NT2/D1 (cell line): ENCODE results near the gene AIF1L.
"Not testable (repeated sequence)": the region's sequence is repeated elsewhere in the genome, so short reads cannot be mapped to it uniquely, and the experiment has no call there.

Experiments
- DNase-seq: peaks from one replicate; pipeline ENCODE4 v3.0.0-alpha.2; 2011; ENCODE audit warnings: low read depth, low spot score
- H3K27me3 ChIP-seq: 2 replicates; pipeline ENCODE4 v1.6.0; 2011; ENCODE audit warnings: mild to moderate bottlenecking; ENCODE audit not compliant: insufficient read length, insufficient read depth
- H3K36me3 ChIP-seq: 2 replicates; pipeline ENCODE4 v1.6.1; 2011; ENCODE audit warnings: mild to moderate bottlenecking, low read length, mixed read lengths; ENCODE audit not compliant: insufficient read depth, insufficient read length
- H3K4me1 ChIP-seq: 2 replicates; pipeline ENCODE4 v1.5.1; 2011; ENCODE audit not compliant: insufficient read depth, insufficient read length
- H3K4me3 ChIP-seq: 2 replicates; pipeline ENCODE4 v1.5.1; 2011; ENCODE audit warnings: low read depth; ENCODE audit not compliant: insufficient read length
- H3K9ac ChIP-seq: 2 replicates; pipeline ENCODE4 v1.6.0; 2011; ENCODE audit warnings: low read depth; ENCODE audit not compliant: insufficient read length
- H3K9me3 ChIP-seq: 2 replicates; pipeline ENCODE4 v1.5.1; 2011; ENCODE audit warnings: mild to moderate bottlenecking, low read length; ENCODE audit not compliant: insufficient read depth
- SUZ12 ChIP-seq: IDR thresholded peaks from 2 replicates; pipeline ENCODE4 v1.6.1; 2011; ENCODE audit not compliant: insufficient read length, insufficient read depth; ENCODE audit errors: extremely low read depth
- YY1 ChIP-seq: IDR thresholded peaks from 2 replicates; pipeline ENCODE4 v1.6.1; 2011; ENCODE audit not compliant: insufficient read length, insufficient read depth
- ZNF274 ChIP-seq: IDR thresholded peaks from 2 replicates; pipeline ENCODE4 v1.6.1; 2011; ENCODE audit warnings: mild to moderate bottlenecking, low read depth, low read length

AIF1L gene

DNA sequence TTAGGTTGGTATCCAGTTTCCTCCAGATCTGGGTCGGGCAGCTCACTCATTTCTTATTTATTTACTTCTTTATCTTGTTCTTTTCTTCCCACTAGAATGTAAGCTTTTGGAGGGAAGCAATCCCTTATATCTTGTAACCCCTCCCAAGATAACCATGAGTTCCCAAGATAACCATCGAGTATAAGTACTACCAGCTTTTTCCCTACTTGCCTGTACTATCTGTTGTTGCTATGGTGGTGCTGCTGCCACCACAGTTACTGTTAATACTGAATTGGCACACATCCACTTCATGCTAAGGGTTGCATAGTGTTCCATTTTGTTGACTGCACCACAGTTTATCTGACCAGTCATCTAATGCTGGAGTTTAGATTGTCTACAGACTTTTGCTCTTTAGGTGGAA, 48.9 kb downstream of the AIF1L start:
- no peaks in the 10 kb centered on the region for H3K9me3 ChIP-seq
- H3K9ac ChIP-seq: no peak overlapping the region
- no peak for TF ChIP-seq SUZ12
- no peak for TF ChIP-seq ZNF274
- no peak for TF ChIP-seq YY1
- H3K4me3 ChIP-seq: no peak overlapping the region
- peaks cover 93% of the 10 kb centered on the region for H3K36me3 ChIP-seq
- no peaks in the 10 kb centered on the region for H3K27me3 ChIP-seq
- no peak for DNase-seq
- H3K4me1 ChIP-seq: no peaks in the 10 kb centered on the region

DNA sequence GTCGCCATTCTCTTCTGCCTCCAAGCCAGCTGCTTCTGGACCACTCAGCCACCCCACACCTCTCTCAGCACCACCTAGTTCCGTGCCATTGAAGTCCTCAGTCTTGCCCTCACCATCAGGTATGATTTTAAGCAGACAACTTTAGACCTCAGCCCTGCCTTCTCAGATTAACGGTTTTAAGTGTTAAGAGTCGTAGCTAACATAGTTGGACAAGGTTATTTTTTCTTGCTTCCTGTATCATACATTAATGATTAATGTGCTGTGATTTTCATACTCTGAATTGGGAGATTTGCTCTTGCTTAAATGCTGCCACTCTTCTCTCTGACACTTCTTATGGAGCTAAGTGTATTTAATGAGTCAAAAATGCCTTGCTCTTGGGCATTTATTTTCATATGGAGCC, 49.9 kb downstream of the AIF1L start:
- H3K4me3 ChIP-seq: no peak overlapping the region
- no peak for DNase-seq
- TF ChIP-seq ZNF274: no peak
- TF ChIP-seq SUZ12: no peak
- no peak for TF ChIP-seq YY1
- no peaks in the 10 kb centered on the region for H3K27me3 ChIP-seq
- no peaks in the 10 kb centered on the region for H3K9me3 ChIP-seq
- H3K36me3 ChIP-seq: peaks cover 93% of the 10 kb centered on the region
- H3K4me1 ChIP-seq: no peaks in the 10 kb centered on the region
- no peak overlapping the region for H3K9ac ChIP-seq

DNA sequence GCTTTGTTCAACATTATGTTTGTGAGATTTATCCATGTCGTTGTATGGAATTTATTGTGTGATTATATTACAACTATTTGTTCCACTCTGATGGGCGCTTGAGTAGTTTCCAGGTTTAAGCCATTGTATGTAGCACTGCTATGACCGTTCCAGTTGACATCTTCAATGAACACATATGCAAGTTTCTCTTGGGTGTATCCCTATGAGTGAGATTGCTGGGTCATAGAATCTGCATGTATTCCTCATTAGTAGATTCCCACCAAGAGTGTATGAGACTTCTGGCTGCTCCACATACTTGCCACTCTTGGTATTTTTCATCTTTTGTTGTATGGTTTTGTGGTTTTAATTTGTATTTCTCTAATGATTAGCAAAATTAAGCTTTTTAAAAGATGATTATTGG, 51.9 kb downstream of the AIF1L start:
- no peaks in the 10 kb centered on the region for H3K27me3 ChIP-seq
- DNase-seq: no peak
- H3K4me3 ChIP-seq: no peak overlapping the region
- no peaks in the 10 kb centered on the region for H3K4me1 ChIP-seq
- TF ChIP-seq YY1: no peak
- no peak for TF ChIP-seq ZNF274
- no peak for TF ChIP-seq SUZ12
- H3K36me3 ChIP-seq: peaks cover 93% of the 10 kb centered on the region
- H3K9me3 ChIP-seq: no peaks in the 10 kb centered on the region
- H3K9ac ChIP-seq: no peak overlapping the region

DNA sequence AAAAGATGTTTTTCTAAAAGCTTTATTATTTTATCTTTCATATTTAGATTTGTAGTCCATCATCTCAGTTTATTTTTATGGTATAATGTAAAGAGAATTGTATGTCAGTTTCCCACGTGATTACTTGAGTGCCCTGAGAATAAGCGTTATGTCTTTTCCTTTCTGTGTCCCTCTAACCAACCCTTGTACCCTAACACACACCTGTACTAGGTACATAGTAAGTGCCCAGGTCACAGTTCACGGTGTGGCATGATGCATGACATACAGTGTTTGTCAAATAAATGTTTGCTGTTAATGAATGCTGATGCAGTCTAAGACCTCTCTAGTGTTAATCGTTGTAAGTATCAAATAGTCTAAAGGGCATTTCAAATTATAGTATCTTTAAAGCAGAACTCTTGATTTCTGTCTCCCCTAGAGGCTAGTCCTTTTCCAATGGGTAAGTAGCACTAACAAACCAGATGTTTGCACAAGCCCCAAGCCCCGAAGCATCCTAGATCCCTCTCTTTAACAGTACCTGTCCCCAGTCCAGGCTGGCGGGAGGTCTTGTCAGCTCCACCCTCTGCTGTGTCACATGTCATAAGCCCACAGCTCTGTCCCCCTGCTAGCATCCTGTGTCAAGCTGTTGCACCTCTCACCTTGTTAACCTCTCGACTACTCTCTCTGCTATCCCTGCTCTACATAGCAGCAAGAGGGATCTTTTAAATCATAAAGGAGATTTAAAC, 52.8 kb downstream of the AIF1L start:
- H3K4me1 ChIP-seq: no peaks in the 10 kb centered on the region
- H3K4me3 ChIP-seq: no peak overlapping the region
- TF ChIP-seq ZNF274: no peak
- TF ChIP-seq YY1: no peak
- no peak for TF ChIP-seq SUZ12
- no peaks in the 10 kb centered on the region for H3K27me3 ChIP-seq
- peaks cover 99% of the 10 kb centered on the region for H3K36me3 ChIP-seq
- DNase-seq: no peak
- H3K9ac ChIP-seq: no peak overlapping the region
- H3K9me3 ChIP-seq: no peaks in the 10 kb centered on the region

DNA sequence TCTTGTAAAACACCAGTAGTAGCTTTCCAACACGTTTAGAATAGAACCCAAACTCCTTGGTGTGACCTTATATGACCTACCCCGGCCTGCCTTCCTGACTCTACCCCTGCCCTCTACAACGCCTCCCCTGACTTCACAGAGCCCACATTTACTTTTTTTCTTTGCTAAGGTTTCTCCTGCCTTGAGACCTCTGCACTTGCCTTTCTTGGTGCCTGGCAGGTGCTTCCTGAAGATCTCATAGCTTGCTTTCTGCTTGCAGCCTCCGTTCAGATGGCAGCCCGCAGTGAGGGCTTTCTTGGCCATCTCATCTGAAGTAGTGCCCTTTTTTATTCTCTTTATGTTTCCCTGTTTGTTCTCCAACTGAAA, 53.3 kb downstream of the AIF1L start:
- Histone ChIP-seq H3K27me3 (no peaks in the 10 kb centered on the region), H3K4me1 (no peaks in the 10 kb centered on the region), H3K9me3 (no peaks in the 10 kb centered on the region), H3K36me3 (peaks cover 98% of the 10 kb centered on the region), H3K4me3 (no peak overlapping the region), H3K9ac (no peak overlapping the region)
- TF ChIP-seq YY1 (no peak), ZNF274 (no peak), SUZ12 (no peak)
- DNase-seq: no peak

DNA sequence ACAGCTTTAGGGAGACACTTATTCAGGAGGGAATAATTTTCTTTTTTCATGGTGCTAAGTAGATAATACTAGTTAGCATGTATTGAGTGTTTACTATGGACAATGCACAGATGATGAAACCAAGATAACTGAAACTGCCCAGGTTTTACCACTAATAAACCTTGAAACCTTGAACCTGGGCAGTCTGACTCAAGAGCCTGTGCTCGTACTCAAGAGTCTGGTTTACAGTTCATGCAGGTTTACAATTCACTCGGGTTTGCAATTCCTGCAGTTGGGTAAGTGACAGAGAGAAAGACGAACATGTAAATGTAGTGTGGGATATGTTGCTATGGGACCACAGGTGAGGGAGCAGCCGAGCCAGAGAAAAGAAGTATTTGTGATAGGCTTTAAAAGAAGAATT, 57.3 kb downstream of the AIF1L start:
- TF ChIP-seq ZNF274 (no peak), YY1 (no peak), SUZ12 (no peak)
- Histone ChIP-seq H3K27me3 (no peaks in the 10 kb centered on the region), H3K4me3 (no peak overlapping the region), H3K4me1 (no peaks in the 10 kb centered on the region), H3K9ac (no peak overlapping the region), H3K9me3 (no peaks in the 10 kb centered on the region), H3K36me3 (peaks cover 69% of the 10 kb centered on the region)
- no peak for DNase-seq

DNA sequence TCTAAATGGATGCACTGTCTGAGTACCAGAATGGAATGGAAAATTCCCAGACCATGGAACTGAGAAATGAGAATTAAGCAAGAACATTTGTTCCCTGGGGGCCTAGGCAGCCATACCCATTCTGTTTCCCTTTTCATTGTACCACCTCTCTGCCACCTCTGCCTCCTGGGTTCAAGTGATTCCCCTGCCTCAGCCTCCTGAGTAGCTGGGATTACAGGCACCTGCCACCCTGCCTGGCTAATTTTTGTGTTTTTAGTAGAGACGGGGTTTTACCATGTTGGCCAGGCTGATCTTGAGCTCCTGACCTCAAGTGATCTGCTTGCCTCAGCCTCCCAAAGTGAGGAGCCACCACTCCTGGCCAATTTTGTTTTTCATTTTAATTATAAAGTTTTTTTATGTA, 62.3 kb downstream of the AIF1L start:
- H3K9me3 ChIP-seq, DNase-seq, H3K27me3 ChIP-seq, H3K9ac ChIP-seq, H3K4me1 ChIP-seq, H3K4me3 ChIP-seq: not testable (repeated sequence)
- H3K36me3 ChIP-seq: peaks cover 61% of the 10 kb centered on the region
